D341Med (cell line): ENCODE data around the gene SHKBP1.
A peak's percentile ranks its signal among the peaks of the same experiment; 100 is the strongest.
"Not testable (repeated sequence)": the region's sequence is repeated elsewhere in the genome, so short reads cannot be mapped to it uniquely, and the experiment has no call there.

Source experiments
- DNase-seq: peaks from one replicate; pipeline ENCODE4 v3.0.0; 2012; ENCODE audit warnings: low spot score

The SHKBP1 gene

DNA sequence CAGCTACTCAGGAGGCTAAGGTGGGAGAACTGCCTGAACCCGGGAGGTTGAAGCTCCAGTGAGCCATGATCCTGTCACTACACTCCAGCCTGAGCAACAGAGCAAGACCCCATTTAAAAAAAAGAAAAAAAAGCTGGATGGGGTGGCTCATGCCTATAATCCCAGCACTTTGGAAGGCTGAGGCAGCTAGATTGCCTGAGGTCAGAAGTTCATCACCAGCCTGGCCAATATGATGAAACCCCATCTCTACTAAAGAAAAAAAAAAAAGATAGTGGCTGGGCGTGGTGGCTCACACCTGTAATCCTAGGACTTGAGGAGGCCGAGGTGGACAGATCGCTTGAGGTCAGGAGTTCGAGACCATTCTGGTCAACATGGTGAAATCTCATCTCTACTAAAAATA, 39.5 kb downstream of the SHKBP1 start:
- DNase-seq = no peak

DNA sequence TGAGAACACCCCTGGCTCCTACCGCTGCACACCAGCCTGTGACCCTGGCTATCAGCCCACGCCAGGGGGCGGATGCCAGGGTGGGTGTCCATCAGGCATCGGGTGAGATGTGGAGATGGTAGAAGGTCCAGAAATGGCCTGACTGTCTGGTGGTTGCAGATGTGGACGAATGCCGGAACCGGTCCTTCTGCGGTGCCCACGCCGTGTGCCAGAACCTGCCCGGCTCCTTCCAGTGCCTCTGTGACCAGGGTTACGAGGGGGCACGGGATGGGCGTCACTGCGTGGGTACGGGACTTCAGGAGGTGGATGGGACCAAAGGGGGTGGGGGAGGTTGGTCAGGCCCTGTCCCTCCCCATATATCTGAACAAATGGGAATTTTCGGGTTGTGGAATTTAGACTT, 40.3 kb downstream of the SHKBP1 start:
- no peak for DNase-seq

DNA sequence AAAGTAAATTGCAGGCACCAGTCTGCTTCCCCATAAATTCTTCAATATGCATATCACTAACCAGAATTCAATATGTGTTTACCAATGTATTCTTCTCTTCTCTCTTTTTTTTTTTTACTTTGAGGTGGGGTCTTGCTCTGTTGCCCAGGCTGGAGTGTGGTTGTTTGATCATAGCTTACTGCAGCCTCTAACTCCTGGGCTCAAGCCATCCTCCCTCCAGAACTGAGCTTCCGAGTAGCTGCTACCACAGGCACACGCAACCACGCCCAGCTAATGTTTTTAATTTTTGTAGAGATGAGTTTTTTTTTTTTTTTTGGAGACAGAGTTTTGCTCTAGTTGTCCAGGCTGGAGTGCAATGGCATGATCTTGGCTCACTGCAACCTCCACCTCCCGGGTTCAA, 41.3 kb downstream of the SHKBP1 start:
- DNase-seq = no peak

DNA sequence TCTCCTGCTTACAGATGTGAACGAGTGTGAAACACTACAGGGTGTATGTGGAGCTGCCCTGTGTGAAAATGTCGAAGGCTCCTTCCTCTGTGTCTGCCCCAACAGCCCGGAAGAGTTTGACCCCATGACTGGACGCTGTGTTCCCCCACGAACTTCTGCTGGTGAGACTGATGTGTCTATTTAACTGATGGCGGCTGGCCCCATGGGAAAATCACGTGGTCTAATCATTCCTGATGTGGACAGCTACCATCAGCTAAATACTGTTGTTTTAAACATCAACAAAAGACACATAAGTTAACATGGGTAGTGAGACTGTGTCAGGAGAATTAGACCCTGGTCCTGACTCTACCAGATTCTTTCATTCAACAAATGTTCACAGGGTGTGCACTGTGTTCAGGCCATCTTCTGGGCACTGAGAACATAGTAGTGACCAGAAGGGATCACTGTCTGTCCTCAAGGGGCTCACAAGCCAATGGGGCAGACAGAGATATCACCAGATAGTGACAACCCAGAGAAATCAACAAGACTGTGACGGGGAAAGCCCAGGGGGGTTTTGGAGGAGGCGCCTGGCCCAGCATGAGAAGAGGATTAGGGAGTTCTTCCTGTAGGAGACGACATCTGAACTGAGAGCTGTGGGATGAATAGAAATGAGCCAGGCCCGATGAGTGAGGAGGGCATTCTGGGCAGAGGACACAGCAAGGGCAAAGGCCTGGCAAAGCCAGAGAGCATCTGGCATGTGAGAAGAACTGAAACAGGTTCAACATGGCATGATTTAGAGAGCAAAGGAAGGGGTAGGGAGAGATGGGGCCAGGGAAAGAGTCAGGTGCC, 42.9 kb downstream of the SHKBP1 start:
- no peak for DNase-seq

DNA sequence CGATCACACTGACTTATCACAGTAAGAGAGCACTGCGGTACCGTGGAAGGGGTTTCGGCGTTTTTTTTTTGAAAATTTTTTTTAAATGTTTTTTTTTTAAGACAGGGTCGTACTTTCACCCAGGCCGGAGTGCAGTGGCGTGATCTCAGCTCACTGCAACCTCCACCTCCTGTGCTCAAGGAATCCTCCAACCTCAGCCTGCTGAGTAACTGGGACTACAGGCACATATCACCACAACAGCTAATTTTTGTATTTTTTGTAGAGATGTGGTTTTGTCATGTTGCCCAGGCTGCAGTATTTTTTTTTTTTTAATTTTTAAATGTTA, 43.5 kb downstream of the SHKBP1 start:
- DNase-seq = no peak

DNA sequence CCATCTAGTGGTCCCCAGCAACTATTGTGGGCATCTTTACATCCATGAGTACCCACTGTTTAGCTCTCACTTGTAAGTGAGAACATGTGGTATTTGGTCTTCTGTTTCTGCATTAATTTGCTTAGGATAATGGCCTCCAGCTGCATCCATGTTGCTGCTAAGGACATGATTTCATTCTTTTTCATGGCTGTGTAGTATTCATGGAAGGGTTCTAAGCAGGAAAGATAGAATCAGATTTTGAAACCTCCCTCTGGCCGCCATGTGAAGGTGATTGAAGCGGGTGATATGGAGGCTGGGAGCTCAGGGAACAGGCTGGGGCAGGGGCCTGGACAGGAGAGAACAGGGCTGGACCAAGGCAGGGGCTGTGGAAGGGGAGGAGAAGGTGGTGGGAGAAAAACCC, 44.6 kb downstream of the SHKBP1 start:
- no peak for DNase-seq

DNA sequence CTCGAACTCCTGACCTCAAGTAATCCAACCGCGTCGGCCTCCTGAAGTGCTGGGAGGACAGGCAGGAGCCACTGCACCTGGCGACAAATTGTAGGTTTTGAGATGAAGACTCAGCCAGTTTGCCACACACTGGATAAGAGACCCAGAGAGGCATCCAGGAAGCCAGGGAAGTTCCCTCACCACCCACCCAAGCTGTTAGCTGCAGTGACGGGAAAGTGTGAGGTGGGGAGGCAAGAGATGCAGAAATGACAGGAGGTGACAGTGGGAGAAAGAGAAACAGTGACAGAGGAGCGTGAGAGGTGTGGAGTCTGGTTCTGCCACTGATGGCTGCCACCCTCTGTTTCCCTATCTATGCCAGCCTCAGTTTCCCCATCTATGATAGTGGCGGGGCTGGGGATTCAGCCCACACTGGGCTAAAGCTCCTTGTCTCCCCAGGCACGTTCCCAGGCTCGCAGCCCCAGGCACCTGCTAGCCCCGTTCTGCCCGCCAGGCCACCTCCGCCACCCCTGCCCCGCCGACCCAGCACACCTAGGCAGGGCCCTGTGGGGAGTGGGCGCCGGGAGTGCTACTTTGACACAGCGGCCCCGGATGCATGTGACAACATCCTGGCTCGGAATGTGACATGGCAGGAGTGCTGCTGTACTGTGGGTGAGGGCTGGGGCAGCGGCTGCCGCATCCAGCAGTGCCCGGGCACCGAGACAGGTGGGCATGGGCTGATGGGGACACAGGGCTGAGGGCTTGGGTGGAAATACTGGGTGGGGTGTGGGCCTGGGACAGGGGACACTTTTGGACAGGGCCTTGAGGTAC, 45.5 kb downstream of the SHKBP1 start:
- no peak for DNase-seq

DNA sequence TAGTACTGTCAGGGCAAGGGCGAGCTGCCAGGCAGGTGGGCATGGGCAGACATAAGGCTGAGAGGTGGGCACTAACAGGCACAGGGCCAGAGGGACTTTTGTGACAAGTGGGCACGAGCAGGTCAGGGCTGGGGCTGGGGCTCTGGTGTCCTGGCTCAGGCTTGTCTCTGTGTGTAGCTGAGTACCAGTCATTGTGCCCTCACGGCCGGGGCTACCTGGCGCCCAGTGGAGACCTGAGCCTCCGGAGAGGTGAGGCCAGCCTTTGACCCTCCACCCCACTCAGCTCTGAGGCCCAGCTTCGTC, 46.1 kb downstream of the SHKBP1 start:
- no peak for DNase-seq

DNA sequence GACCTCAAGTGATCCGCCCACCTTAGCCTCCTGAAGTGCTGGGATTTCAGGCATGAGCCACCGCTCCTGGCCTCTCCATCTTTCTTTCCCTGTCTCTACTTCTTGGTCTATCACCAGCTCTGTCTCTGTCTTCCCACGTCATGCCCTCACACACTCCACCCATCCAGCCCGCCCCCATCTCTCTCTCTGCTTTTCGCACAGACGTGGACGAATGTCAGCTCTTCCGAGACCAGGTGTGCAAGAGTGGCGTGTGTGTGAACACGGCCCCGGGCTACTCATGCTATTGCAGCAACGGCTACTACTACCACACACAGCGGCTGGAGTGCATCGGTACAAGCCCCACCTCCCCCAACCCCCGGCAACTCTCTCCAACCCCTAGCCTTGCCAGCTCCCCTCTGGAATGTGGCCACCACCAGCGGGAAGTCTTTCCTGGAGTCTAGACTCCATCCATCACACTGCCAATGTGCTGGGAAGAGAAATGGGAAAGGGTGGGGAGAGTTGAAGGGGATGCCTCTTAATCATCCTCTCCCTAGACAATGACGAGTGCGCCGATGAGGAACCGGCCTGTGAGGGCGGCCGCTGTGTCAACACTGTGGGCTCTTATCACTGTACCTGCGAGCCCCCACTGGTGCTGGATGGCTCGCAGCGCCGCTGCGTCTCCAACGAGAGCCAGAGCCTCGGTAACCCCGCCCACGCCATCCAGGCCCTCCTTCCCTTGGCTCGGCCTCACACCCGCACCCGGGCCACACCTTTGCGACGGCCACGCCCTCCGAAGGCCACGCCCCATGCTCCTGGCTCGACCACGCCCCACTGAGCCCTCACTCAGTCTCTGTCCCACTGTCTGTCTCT, 47.0 kb downstream of the SHKBP1 start:
- DNase-seq = peak; percentile 91

DNA sequence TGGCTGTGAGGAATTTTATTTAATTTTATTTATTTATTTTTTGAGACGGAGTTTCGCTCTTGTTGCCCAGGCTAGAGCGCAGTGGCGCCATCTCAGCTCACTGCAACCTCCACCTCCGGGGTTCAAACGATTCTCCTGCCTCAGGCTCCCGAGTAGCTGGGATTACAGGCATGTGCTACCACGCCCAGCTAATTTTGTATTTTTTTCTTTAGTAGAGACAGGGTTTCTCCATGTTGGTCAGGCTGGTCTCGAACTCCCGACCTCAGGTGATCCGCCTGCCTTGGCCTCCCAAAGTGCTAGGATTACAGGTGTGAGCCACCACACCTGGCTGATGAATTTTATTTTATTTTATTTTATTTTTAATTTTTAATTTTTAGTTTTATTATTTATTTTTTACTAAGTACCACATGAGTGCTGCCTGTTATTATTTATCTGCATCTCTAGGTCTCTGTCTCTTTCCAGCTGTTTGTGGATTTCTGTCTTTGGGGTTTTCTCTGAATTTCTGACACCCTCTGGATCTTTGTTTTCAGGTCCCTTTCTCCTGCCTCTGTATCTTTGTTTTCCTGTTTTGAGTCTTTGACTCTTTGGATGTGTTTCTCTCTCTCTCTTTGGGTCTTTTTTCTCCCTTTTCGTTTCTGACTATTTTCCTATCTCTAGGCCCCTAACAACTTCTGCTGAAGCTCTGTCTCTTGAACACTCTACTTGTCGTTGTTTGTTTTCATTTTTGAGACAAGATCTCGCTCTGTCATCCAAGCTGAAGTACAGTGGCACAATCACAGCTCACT, 47.9 kb downstream of the SHKBP1 start:
- not testable (repeated sequence) for DNase-seq

DNA sequence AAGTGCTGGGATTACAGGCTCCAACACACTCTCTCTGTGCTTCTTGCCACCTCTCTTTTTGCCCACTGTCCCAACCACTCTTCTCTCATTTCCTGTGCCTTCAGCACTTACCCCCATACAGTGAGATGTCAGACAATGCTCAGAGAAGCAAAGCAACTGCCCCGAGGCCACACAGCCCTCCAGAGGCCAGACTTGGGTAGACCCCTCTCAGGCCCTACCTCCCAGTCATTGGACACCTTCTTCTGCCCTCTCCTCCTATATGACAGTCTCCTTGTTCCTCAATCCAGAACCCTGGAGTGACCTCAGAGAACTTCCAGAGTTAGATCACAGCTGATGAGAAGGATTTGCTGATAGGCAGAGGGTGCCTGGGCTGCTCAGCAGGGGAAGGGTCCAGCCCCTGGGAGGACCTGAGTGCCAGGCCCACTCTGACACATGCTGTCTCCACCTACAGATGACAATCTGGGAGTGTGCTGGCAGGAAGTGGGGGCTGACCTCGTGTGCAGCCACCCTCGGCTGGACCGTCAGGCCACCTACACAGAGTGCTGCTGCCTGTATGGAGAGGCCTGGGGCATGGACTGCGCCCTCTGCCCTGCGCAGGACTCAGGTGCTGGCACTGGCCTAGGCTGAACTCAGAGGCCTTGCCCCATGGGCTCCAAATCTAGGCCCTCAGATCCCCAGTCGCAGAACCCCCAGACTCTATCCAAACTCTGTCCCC, 48.9 kb downstream of the SHKBP1 start:
- no peak for DNase-seq

DNA sequence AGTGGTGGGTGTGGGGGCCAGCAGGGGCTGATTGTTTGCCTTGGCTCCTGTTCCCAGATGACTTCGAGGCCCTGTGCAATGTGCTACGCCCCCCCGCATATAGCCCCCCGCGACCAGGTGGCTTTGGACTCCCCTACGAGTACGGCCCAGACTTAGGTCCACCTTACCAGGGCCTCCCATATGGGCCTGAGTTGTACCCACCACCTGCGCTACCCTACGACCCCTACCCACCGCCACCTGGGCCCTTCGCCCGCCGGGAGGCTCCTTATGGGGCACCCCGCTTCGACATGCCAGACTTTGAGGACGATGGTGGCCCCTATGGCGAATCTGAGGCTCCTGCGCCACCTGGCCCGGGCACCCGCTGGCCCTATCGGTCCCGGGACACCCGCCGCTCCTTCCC, 50.2 kb downstream of the SHKBP1 start:
- DNase-seq = no peak

DNA sequence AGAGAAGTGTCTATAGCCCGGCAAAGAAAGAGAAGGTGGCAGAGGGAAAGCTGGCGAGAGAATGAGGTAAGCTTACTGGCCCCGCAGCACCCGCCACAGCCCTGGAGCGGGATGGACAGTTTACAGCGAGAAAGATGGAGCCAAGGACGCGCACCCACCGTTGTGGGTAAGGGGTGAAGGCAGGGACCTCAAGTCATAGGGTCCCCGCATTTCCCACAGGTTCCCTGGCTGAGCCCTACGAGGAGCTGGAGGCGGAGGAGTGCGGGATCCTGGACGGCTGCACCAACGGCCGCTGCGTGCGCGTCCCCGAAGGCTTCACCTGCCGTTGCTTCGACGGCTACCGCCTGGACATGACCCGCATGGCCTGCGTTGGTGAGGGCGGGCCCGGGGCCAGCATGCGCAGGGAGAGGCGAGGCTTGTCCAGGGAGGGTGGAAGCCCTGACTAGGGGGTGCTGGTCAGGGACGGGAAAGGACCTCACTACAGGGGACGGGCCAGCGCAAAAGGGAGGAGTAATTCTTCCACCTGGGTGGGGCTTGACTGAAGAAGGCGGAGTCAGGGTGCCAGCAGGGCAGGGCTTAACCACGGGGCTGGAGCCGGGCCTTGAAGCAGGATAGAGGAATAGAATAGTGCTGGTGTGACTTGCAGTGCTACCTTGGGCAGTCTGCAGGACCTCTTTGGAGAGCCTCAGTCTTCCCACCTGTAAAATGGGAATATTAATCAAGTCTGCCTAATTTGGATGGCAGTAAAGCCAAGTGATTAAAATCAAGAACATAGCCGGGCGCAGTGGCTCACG, 51.0 kb downstream of the SHKBP1 start:
- no peak for DNase-seq

DNA sequence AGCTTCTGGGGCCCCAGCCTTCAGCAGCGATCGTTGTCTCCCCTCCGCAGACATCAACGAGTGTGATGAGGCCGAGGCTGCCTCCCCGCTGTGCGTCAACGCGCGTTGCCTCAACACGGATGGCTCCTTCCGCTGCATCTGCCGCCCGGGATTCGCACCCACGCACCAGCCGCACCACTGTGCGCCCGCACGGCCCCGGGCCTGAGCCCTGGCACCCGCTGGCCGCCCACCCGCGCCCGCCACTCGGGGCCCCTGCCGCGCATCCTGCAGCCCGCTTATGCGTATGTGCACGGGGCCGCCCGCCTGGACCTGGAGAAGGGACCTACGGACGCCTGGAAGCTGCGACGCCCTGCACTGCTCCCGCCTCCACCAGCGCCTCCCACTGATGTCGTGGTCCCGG, 52.7 kb downstream of the SHKBP1 start:
- DNase-seq = peak; percentile 31

DNA sequence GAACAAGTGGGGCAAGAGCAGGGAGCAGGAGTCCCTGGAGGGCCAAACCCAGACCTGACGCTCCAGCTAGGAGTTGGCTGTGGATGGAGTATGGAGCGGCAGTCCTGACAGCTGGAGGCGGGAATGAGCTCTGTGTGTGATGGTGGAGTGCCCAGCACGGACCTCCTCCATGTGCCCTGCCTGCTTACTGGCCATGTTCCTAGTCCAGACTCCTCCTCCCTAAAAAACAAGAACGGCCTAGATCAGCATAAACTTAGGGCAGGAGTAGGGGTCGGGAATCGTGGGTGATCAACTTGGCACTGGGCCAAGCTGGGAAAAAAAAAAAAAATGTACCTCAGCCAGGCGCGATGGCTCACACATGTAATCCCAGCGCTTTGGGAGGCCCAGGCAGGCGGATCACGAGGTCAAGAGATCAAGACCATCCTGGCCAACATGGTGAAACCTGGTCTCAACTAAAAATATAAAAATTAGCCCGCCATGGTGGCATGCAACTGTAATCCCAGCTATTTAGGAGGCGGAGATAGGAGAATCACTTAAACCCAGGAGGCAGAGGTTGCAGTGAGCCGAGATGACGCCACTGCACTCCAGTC, 54.0 kb downstream of the SHKBP1 start:
- DNase-seq = peak; percentile 28

DNA sequence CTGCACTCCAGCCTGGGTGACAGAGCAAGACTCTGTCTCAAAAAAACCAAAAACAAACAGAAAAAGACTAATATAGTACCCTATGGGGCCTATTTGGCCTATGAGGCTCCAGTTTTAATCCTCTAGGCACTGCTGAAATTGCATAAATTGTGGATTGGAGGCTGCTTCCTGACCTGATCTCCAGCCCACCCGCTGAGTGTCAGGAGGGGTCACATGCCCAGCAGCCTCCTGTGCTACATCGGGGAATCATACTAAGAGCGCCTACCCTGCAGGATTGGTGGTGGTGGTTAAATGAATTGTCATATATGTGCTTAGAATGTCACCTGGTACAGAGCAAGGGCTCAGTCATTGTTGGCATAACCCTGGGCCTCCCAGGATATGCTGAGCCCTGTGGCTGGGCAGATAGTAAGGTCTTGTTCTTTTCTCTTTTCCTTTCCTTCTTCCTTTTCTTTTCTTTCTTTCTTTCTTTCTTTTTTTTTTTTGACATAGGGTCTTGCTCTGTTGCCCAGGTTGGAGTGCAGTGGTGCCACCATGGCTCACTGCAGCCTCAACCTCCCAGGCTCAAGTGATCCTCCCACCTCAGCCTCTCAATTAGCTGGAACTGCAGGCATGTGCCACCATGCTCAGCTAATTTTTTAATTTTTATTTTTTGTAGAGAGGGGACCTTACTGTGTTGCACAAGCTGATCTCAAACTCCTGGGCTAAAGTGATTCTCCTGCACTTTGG, 55.8 kb downstream of the SHKBP1 start:
- DNase-seq = no peak

DNA sequence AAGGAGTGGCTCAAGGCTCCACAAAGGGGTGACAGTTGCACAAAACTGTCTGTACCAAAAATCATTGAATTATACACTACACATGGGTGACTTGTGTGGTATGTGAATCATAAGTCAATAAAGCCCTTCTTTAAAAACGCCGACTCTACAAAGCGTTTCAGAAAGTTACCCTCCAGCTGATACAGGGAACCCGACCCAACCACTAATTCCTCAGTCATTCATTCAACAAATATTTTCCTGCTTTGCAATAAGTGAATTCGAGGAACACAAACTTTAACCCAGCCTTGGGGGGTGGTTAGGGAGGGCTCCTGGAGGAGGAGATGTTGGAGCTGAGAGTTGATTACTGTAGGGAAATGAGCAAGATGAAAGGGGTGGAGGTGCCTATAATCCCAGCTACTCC, 56.5 kb downstream of the SHKBP1 start:
- DNase-seq = no peak

DNA sequence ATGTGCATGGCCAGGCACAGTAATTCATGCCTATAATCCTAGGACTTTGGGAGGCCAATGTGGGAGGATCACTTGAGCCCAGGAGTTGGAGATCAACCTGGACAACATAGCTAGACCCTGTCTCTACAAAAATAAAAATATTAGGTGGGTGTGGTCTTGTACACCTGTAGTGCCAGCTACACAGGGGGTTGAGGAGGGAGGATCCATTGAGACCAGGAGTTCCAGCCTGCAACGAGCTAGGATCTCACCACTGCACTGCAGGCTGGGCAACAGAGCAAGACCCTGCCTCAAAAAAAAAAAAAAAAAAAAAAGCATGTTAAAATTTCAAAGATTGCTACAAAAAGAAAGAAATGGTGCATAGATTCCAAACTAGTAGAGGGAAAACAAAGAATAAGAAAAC, 61.7 kb downstream of the SHKBP1 start:
- no peak for DNase-seq

DNA sequence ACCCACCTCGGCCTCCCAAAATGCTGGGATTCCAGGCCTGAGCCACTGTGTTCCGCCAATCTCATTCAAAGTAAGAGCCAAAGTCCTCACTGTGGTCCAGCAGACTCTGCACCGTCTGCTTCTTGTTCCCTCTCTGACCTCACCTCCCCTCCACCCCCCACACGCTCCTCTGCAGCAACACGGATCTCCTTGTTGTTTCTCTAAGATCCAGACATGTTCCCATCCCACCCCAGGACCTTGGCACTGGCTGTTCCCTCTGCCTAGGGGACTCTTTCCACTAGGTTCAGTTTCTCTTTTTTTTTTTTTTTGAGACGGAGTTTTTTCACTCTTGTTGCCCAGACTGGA, 62.9 kb downstream of the SHKBP1 start:
- no peak for DNase-seq

DNA sequence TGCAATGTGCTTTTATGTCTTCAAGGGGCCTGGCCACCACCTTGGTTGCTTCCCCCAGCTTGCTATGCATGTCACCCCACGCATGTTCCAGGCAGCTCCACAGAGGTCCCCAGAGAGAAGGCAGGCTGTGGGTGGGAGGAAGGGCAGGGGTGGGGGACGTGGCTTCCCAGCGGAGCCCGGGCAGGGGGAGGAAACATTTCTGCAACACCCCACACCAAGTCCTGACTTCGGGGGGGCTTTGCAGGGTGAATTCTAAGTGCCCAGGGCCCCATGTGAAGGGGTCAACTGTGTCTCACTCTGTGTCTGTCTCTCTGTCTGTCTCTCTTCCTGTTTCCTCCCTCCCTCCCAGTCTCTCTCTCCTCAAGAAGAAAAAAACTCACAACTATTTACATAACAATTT, 64.1 kb downstream of the SHKBP1 start:
- peak; percentile 26 for DNase-seq
